ENCODE data around the gene LRRC47. TPM values are rescaled to one million over a fixed set of nuclear protein-coding genes. Genes with fewer than 3 reads are reported as not detected.
A peak's percentile ranks its signal among the peaks of the same experiment; 100 is the strongest.
"Not testable (repeated sequence)": the region's sequence is repeated elsewhere in the genome, so short reads cannot be mapped to it uniquely, and the experiment has no call there.

Gene LRRC47
- total and polyA plus RNA-seq, 5 donors = 23.3 to 60.3 (median 51.2) TPM

DNA sequence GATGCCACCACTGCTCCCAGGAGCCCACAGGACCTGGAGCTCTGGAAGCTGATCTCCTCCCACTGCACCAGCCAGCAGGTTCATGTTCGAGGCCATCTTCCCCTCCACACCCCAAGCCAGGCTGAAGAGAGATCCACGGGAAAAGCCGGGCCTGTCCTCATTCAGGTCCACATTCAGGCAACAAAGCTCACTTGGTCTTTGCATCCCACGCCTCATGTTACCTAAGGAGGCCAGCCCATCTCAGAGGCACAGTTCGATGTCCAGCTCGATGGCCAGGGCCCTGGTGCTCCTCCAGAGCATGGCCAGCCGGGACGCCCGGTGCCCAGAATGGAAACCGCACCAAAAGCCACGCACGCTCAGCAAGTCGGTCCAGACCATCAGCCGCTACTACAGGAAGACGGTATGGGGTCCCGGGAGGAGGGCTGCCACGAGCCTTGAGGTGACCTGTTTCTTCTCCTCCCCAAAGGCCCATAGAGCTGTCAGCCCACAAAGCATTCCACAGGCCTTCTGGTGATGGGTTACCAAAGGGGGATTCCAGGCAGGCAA lies 43.8 kb downstream of the LRRC47 start, which contains the start of gene CCDC27:
Gene CCDC27 (plus strand): TSS at position 51 of the 546 bp plus-strand sequence. CDS start 32 bp downstream, at position 83.
- WGBS = 86% methylated on average over 17 of the region's 17 CpGs
- intact Hi-C loops (cut with DNase I) = no loop called here
- no peak for ATAC-seq

DNA sequence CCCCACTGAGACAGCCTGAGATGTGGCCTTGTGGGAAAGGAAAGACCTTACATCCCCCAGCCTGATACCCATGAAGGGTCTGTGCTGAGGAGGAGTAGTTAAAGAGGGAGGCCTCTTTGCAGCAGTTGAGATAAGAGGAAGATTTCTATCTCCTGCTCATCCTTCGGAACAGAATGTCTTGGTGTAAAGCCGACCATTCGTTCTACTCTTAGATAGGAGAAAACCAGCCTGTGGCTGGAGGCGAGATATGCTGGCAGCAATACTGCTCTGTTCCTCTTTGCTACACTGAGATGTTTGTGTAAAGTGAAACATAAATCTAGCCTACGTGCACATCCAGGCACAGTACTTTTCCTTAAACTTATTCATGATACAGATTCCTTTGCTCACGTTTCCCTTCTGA lies 45.6 kb downstream of the LRRC47 start:
- WGBS = 50% methylated on average over 6 of the region's 6 CpGs
- Histone ChIP-seq H3K4me1 (ENCODE audit: control insufficient read depth, insufficient read depth, low read length) (peaks cover 9% of the 10 kb centered on the region), H3K4me3 (ENCODE audit: low read length) (no peak overlapping the region), H3K27me3 (ENCODE audit: control insufficient read depth, insufficient read depth) (no peaks in the 10 kb centered on the region), H3K27ac (ENCODE audit: low read length) (no peak overlapping the region), H3K9me3 (ENCODE audit: control insufficient read depth, low read length) (no peaks in the 10 kb centered on the region)
- no peak for DNase-seq
- intact Hi-C loops (cut with DNase I) = no loop called here
- no peak for ATAC-seq

More for the DNA sequence above, 43.8 kb downstream of the LRRC47 start, which contains the start of gene CCDC27:
- Histone ChIP-seq H3K4me3 (ENCODE audit: low read length) (no peak within 1 kb of the TSS), H3K27ac (ENCODE audit: low read length) (no peak within 1 kb of the TSS), H3K27me3 (ENCODE audit: control insufficient read depth, insufficient read depth) (no peaks in the 10 kb centered on the region), H3K9me3 (ENCODE audit: control insufficient read depth, low read length) (no peaks in the 10 kb centered on the region), H3K4me1 (ENCODE audit: control insufficient read depth, insufficient read depth, low read length) (peaks cover 3% of the 10 kb centered on the region)
- no peak for DNase-seq

DNA sequence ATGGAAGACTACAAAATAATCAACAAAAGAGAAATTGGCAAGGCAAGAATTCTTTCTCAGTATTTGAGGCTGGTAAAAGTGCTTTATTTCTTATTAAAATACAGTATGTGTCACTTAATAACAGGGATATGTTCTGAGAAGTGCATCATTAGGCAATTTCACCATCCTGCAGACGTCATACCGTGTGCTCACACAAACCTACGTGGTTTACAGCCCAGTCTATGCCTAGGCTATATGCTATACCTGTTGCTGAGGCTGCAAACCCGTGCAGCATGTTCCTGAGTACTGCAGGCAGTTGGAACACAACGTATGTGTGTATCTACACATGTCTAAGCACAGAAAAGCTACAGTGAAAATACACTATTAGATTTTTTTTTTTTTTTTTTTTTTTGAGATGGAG lies 46.8 kb downstream of the LRRC47 start:
- no peak overlapping the region for H3K4me3 ChIP-seq (ENCODE audit: low read length)

DNA sequence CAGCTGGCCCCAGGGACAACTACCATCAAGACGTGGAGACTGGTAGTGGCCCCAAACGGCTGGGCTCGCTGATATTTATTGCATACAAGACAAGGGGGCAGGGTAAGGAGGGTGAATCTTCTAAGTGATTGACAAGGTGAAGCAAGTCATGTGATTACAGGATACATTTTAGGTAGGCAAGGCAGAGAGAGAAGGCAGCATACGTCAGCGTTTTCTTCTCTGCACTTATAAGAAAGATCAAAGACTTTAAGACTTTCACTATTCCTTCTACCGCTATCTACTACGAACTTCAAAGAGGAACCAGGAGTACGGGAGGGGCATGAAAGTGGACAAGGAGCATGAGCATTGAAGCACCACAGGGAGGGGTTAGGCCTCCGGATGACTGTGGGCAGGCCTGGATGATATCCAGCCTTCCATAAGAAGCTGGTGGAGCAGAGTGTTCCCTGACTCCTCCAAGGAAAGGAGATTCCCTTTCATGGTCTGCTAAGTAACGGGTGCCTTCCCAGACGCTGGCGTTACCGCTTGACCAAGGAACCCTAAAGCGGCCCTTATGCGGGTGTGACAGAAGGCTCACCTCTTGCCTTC lies 47.9 kb downstream of the LRRC47 start:
- H3K4me3 ChIP-seq (ENCODE audit: low read length); DNase-seq; ATAC-seq; H3K27me3 ChIP-seq (ENCODE audit: control insufficient read depth, insufficient read depth); H3K9me3 ChIP-seq (ENCODE audit: control insufficient read depth, low read length); intact Hi-C loops (cut with DNase I); H3K27ac ChIP-seq (ENCODE audit: low read length): not testable (repeated sequence)
- 83% methylated on average over 15 of the region's 15 CpGs for WGBS
- H3K4me1 ChIP-seq (ENCODE audit: control insufficient read depth, insufficient read depth, low read length) = peaks cover 16% of the 10 kb centered on the region

More for the DNA sequence above, 46.8 kb downstream of the LRRC47 start:
- ATAC-seq = no peak
- 60% methylated on average over 5 of the region's 5 CpGs for WGBS
- H3K27ac ChIP-seq (ENCODE audit: low read length) = no peak overlapping the region
- peaks cover 16% of the 10 kb centered on the region for H3K4me1 ChIP-seq (ENCODE audit: control insufficient read depth, insufficient read depth, low read length)
- intact Hi-C loops (cut with DNase I) = no loop called here
- DNase-seq = peak in 1 of 3 donors; percentile 3
- H3K9me3 ChIP-seq (ENCODE audit: control insufficient read depth, low read length) = no peaks in the 10 kb centered on the region
- H3K27me3 ChIP-seq (ENCODE audit: control insufficient read depth, insufficient read depth) = no peaks in the 10 kb centered on the region

DNA sequence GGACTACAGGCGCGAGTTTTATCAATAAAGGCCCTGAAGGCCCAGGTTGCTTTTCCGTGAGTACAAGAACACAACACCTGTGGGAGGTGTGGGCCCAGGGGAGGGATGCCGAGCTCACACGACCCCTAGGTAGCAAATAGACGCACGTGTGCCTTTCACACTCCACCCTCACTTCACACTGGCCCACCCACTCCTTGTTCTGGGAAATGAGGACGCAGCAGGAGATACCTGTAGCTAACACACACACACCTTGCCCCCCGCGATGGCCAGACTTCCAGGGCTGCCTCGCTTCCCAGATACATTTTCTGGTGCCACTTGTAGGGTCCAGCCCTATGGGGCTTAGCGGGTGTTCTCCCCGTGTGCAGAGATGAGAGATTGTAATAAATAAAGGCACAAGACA lies 48.4 kb downstream of the LRRC47 start:
- no peak for ATAC-seq

DNA sequence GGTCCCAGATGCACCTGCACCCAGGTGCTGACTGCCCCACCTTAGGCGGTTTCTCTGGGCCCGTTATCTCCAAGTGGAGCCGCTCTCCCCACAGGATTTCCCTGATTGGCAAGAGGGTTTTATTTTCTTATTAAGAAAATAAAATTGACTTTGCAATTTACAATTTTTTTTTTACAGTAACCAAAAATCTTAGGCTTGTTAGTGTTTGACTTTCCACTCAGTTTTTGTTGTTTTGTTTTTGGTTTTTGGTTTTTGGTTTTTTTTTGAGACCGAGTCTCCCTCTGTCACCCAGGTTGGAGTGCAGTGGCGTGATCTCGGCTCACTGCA lies 48.8 kb downstream of the LRRC47 start:
- peak overlapping the region; percentile 78 for H3K4me3 ChIP-seq (ENCODE audit: low read length)
- H3K9me3 ChIP-seq (ENCODE audit: control insufficient read depth, low read length) = no peaks in the 10 kb centered on the region
- H3K4me1 ChIP-seq (ENCODE audit: control insufficient read depth, insufficient read depth, low read length) = peaks cover 16% of the 10 kb centered on the region
- WGBS = 42% methylated on average over 6 of the region's 6 CpGs
- DNase-seq (no peak), ATAC-seq (no peak)
- no peaks in the 10 kb centered on the region for H3K27me3 ChIP-seq (ENCODE audit: control insufficient read depth, insufficient read depth)
- no peak overlapping the region for H3K27ac ChIP-seq (ENCODE audit: low read length)
- intact Hi-C loops (cut with DNase I) = no loop called here

More for the DNA sequence above, 48.4 kb downstream of the LRRC47 start:
- Histone ChIP-seq H3K9me3 (ENCODE audit: control insufficient read depth, low read length) (no peaks in the 10 kb centered on the region), H3K27ac (ENCODE audit: low read length) (no peak overlapping the region), H3K27me3 (ENCODE audit: control insufficient read depth, insufficient read depth) (no peaks in the 10 kb centered on the region), H3K4me1 (ENCODE audit: control insufficient read depth, insufficient read depth, low read length) (peaks cover 16% of the 10 kb centered on the region), H3K4me3 (ENCODE audit: low read length) (no peak overlapping the region)
- DNase-seq = peak in 1 of 3 donors; percentile 32
- 82% methylated on average over 13 of the region's 13 CpGs for WGBS
- intact Hi-C loops (cut with DNase I) = no loop called here

DNA sequence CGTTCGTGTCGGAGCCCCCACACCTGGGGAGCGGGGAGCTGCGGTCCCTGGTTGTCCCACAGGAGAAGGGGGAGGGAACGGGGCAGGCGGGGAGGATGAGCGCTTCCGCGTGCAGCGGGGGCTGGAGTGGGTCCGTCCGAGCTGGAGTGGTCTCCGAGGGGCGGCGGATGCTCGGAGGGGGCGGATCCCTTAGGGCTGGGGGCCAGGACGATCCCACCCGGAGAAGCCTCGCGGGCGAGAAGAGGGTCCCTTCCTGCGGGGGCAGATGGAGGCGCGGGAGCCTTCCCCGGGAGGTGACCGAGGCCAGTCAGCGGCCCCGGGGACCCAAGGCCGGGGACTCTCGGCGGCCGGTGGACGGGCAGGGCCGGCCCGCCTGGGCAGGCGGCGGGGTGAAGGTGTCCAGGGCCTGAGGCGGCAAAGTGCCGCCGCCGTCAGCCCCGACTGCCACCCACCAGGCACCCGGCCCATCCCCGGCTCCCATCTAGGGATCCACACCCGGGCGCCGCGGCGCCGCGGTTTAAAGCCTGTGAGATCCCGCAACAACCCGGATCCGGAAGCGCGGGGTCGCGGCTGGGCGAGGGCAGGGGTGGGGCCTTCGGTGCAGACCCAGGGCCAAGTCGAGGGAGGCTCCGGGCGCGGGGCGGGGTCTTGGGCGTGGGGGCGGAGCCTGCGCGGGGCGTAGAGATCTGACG lies 49.3 kb downstream of the LRRC47 start:
- intact Hi-C loops (cut with DNase I) = no loop called here
- DNase-seq (peak; percentile 90 to 97 (median 97)), ATAC-seq (peak; percentile 97)
- H3K27ac ChIP-seq (ENCODE audit: low read length) = peak overlapping the region; percentile 28
- peaks cover 16% of the 10 kb centered on the region for H3K4me1 ChIP-seq (ENCODE audit: control insufficient read depth, insufficient read depth, low read length)
- under 1% methylated on average over 73 of the region's 73 CpGs for WGBS
- H3K4me3 ChIP-seq (ENCODE audit: low read length) = peak overlapping the region; percentile 78
- H3K27me3 ChIP-seq (ENCODE audit: control insufficient read depth, insufficient read depth) = no peaks in the 10 kb centered on the region
- H3K9me3 ChIP-seq (ENCODE audit: control insufficient read depth, low read length) = no peaks in the 10 kb centered on the region

DNA sequence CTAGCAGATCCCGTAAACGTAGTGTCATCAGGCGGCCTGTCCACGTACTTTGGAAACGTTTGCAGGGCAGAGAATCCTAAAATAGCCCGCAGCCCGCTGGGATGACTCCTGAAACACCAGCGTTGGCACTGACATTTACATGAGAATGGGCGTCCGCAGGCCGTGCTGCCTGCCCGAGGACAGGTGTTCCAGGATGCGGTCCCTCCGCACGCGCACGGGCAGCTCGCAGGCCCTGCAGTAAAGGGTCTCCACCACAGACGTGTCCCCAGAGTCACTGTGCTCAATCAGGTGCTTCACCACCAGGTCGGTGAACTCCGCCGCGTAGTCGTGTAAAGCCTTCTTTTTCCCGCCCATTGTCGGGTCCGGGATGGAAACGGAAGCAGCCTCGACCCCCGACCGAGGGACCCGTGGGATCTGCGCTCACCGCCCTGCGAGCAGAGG lies 49.9 kb downstream of the LRRC47 start:
- H3K27me3 ChIP-seq (ENCODE audit: control insufficient read depth, insufficient read depth) = no peaks in the 10 kb centered on the region
- peak overlapping the region; percentile 28 for H3K27ac ChIP-seq (ENCODE audit: low read length)
- WGBS = 20% methylated on average over 35 of the region's 35 CpGs
- peak in 1 of 3 donors; percentile 44 for DNase-seq
- intact Hi-C loops (cut with DNase I) = no loop called here
- ATAC-seq = peak; percentile 3 to 22
- peak overlapping the region; percentile 78 for H3K4me3 ChIP-seq (ENCODE audit: low read length)
- H3K9me3 ChIP-seq (ENCODE audit: control insufficient read depth, low read length) = no peaks in the 10 kb centered on the region
- H3K4me1 ChIP-seq (ENCODE audit: control insufficient read depth, insufficient read depth, low read length) = peaks cover 16% of the 10 kb centered on the region

DNA sequence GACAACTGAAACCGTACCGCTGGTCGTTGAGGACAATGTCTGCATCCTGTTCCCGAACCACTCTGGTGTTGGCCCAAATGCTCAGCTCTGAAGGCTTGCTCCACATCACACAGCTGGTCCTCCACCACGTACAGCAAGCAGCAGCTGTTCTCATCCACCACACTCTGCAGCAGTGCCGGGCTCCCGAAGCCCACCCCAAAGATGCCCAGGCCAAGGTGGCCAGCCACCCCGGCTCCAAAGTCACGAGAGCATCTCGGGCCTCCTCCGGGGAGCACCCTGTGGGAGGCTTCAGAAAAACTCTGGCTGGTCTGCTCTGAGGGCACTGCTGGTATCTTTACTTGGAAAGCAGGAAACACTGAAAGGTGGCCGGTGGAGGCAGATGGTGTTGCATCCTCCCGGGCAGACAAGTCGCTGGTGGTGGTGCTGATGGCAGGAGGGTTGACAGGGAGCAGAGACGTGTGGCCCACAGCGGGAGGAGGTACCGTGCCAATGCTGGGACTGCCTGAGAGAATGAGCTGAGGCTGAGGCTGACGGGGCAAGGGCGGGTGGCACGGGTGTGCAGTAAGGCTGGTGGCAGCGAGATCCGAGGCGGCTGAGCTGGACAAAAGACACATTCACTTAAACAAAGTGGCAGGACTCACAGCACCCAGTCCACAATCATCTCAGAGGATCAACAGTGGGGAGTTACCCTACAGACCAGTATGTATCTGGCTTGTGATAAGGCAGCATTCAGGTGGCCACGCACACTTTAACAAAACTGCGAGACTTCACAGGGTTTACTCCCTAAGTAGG lies 50.5 kb downstream of the LRRC47 start:
- peak in 1 of 2 donors; percentile 22 for ATAC-seq
- no peak overlapping the region for H3K4me3 ChIP-seq (ENCODE audit: low read length)
- no peak overlapping the region for H3K27ac ChIP-seq (ENCODE audit: low read length)
- DNase-seq = peak in 2 of 3 donors; percentile 55 to 65
- 68% methylated on average over 25 of the region's 25 CpGs for WGBS
- no peaks in the 10 kb centered on the region for H3K9me3 ChIP-seq (ENCODE audit: control insufficient read depth, low read length)
- H3K4me1 ChIP-seq (ENCODE audit: control insufficient read depth, insufficient read depth, low read length) = peaks cover 16% of the 10 kb centered on the region
- H3K27me3 ChIP-seq (ENCODE audit: control insufficient read depth, insufficient read depth) = no peaks in the 10 kb centered on the region
- intact Hi-C loops (cut with DNase I) = no loop called here

DNA sequence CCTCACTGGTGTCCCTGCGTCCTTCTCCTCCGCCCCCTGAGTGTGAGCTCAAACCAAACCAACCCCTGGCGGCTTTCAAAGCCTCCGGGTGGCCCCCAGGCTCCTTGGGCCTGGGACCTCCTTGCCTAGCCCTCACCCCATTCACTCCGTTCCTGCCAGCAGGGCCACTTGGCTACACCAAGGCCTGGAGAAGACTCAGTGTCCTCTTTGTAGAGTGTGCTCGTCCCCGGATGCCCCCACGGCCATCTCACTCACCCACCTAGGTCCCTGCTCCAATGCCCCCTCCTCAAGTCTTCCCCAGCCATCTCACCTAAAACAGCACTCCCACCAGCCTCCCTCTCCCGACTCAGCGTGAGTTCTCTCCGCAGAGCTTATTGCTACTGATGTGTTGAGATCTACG lies 51.2 kb downstream of the LRRC47 start:
- no peaks in the 10 kb centered on the region for H3K27me3 ChIP-seq (ENCODE audit: control insufficient read depth, insufficient read depth)
- no peaks in the 10 kb centered on the region for H3K9me3 ChIP-seq (ENCODE audit: control insufficient read depth, low read length)
- DNase-seq (peak in 1 of 3 donors; percentile 17), ATAC-seq (no peak)
- peaks cover 16% of the 10 kb centered on the region for H3K4me1 ChIP-seq (ENCODE audit: control insufficient read depth, insufficient read depth, low read length)
- no peak overlapping the region for H3K4me3 ChIP-seq (ENCODE audit: low read length)
- H3K27ac ChIP-seq (ENCODE audit: low read length) = no peak overlapping the region
- intact Hi-C loops (cut with DNase I) = no loop called here
- 92% methylated on average over 12 of the region's 12 CpGs for WGBS

Measured in right cardiac atrium (tissue), 5 donors.